Measurements from ENCODE around the gene MLLT10. TPM values are rescaled to one million over a fixed set of nuclear protein-coding genes. Genes with fewer than 3 reads are reported as not detected.

Gene MLLT10
- total RNA-seq, 1 experiment from 2014 or later: 48.4 TPM

- POLR2A ChIA-PET (ENCODE audit: unreplicated experiment): no interaction called here
- intact Hi-C loops (cut with micrococcal nuclease; ENCODE audit: unreplicated experiment): no loop called here
- TF ChIP-seq CTCF (conservative IDR thresholded peaks at IDR 0.05) (no peak), EZH2 (IDR thresholded peaks at IDR 0.05; ENCODE audit: low read depth) (no peak)
- no peak overlapping the region for H3K27ac ChIP-seq
- DNase-seq: no peak
- H3K4me2 ChIP-seq: no peak overlapping the region
- H3K79me2 ChIP-seq (ENCODE audit: low read depth): peaks cover 4% of the 10 kb centered on the region
- H3K4me3 ChIP-seq: no peak overlapping the region
- peaks cover 9% of the 10 kb centered on the region for H3K9me3 ChIP-seq (ENCODE audit: insufficient read depth, low read depth)
- BruUV-seq (replicated peaks): no TSS peak
- no peaks in the 10 kb centered on the region for H3K9me2 ChIP-seq (ENCODE audit: insufficient read depth)
- H4K20me1 ChIP-seq (ENCODE audit: insufficient read depth): no peaks in the 10 kb centered on the region
- no peaks in the 10 kb centered on the region for H3F3A ChIP-seq (ENCODE audit: insufficient read depth, low read depth)
- H3K36me3 ChIP-seq (ENCODE audit: low read depth): no peaks in the 10 kb centered on the region
- CTCF ChIA-PET: no interaction called here
- no peak overlapping the region for H2AFZ ChIP-seq
- no peaks in the 10 kb centered on the region for H3K27me3 ChIP-seq (ENCODE audit: insufficient read depth, low read depth)
- H3K4me1 ChIP-seq (replicated peaks; ENCODE audit: insufficient read depth): no peaks in the 10 kb centered on the region
Measured at GRCh38 chr10:21699575-21699974, 165.5 kb downstream of the MLLT10 start.

GRCh38 chr10:21700474-21700873 lies 166.4 kb downstream of the MLLT10 start:
- Histone ChIP-seq H3F3A (ENCODE audit: insufficient read depth, low read depth) (no peaks in the 10 kb centered on the region), H3K79me2 (ENCODE audit: low read depth) (peaks cover 8% of the 10 kb centered on the region), H2AFZ (no peak overlapping the region), H4K20me1 (ENCODE audit: insufficient read depth) (no peaks in the 10 kb centered on the region), H3K4me1 (replicated peaks; ENCODE audit: insufficient read depth) (no peaks in the 10 kb centered on the region), H3K9me3 (ENCODE audit: insufficient read depth, low read depth) (peaks cover 9% of the 10 kb centered on the region), H3K4me3 (no peak overlapping the region), H3K27me3 (ENCODE audit: insufficient read depth, low read depth) (no peaks in the 10 kb centered on the region), H3K36me3 (ENCODE audit: low read depth) (no peaks in the 10 kb centered on the region), H3K4me2 (no peak overlapping the region), H3K9me2 (ENCODE audit: insufficient read depth) (no peaks in the 10 kb centered on the region), H3K27ac (no peak overlapping the region)
- CTCF ChIA-PET: no interaction called here
- DNase-seq: no peak
- BruUV-seq (replicated peaks): no TSS peak
- TF ChIP-seq EZH2 (IDR thresholded peaks at IDR 0.05; ENCODE audit: low read depth) (no peak), CTCF (conservative IDR thresholded peaks at IDR 0.05) (no peak)
- intact Hi-C loops (cut with micrococcal nuclease; ENCODE audit: unreplicated experiment): no loop called here
- POLR2A ChIA-PET (ENCODE audit: unreplicated experiment): no interaction called here

GRCh38 chr10:21702633-21703111 lies 168.6 kb downstream of the MLLT10 start:
- H3K79me2 ChIP-seq (ENCODE audit: low read depth): peaks cover 8% of the 10 kb centered on the region; the same call in 1 of the 2 replicates
- no peak overlapping the region for H3K4me3 ChIP-seq
- H4K20me1 ChIP-seq (ENCODE audit: insufficient read depth): no peaks in the 10 kb centered on the region
- no peaks in the 10 kb centered on the region for H3K36me3 ChIP-seq (ENCODE audit: low read depth)
- peaks cover 9% of the 10 kb centered on the region for H3K9me3 ChIP-seq (ENCODE audit: insufficient read depth, low read depth)
- DNase-seq: no peak
- no peaks in the 10 kb centered on the region for H3K9me2 ChIP-seq (ENCODE audit: insufficient read depth)
- no TSS peak for BruUV-seq (replicated peaks)
- no peak for TF ChIP-seq EZH2 (IDR thresholded peaks at IDR 0.05; ENCODE audit: low read depth)
- TF ChIP-seq CTCF (conservative IDR thresholded peaks at IDR 0.05): no peak
- no peak overlapping the region for H3K27ac ChIP-seq
- CTCF ChIA-PET: no interaction called here
- no peaks in the 10 kb centered on the region for H3K27me3 ChIP-seq (ENCODE audit: insufficient read depth, low read depth)
- no peak overlapping the region for H2AFZ ChIP-seq
- POLR2A ChIA-PET (ENCODE audit: unreplicated experiment): no interaction called here
- no peaks in the 10 kb centered on the region for H3K4me1 ChIP-seq (replicated peaks; ENCODE audit: insufficient read depth)
- no peak overlapping the region for H3K4me2 ChIP-seq
- intact Hi-C loops (cut with micrococcal nuclease; ENCODE audit: unreplicated experiment): no loop called here
- no peaks in the 10 kb centered on the region; the same call in 1 of the 2 replicates for H3F3A ChIP-seq (ENCODE audit: insufficient read depth, low read depth)

All from PC-9 (cell line).